SK-MEL-5 (cell line): ENCODE results near the gene ARHGAP42. TPM values are rescaled to one million over a fixed set of nuclear protein-coding genes. Genes with fewer than 3 reads are reported as not detected.

Source experiments
- DNase-seq: peaks from one replicate; pipeline ENCODE4 v3.0.0-alpha.2; 2016; ENCODE audit warnings: low read depth, low spot score
- in situ Hi-C: cut with HindIII; loops from 2 replicates; pipeline ENCODE4 v1.10.0; 2016; ENCODE audit warnings: low sequenced_read_pairs, high pct_unique_total_duplicates, low pct_unique_long_range_greater_than_20kb
- total RNA-seq: library from RNA; depleted of rRNA; stranded (reverse); fragments of >200 nt; shearing (Covaris generic); gene quantifications from 2 replicates; pipeline ENCODE4 v1.2.3, GENCODE V29; 2014

ARHGAP42 gene
- total RNA-seq, 1 experiment from 2014 or later, result 18.3 TPM

DNA sequence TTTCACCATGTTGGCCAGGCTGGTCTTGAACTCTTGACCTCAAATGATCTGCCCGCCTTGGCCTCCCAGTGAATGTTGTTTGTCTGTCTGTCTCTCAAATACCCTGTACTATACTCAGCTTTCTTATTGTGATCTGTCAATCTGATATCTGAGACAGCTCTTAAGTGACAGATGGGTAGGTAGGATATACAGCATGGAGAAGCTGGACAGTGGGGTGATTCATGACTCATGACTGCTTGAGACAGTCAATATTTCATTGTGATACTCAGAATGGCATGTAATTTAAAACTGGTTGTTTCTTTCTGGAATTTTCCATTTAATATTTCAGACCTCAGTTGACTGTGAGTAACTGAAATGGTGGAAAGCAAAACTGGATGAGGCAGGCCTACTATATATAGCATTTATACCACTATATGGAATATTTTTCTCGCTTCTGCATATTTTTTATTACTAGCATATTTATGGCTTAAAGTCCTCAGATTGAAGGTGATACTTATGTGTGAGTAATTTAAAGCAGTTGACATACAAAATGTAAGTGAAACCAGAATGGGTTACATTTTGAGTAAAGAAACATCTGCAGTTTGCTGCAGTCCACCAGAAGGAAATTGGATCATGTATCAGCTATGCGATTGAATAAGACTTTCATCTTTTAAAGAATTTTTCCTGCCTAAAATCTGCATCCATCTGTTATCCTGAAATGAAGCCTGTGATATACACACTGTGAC lies 22.3 kb downstream of the ARHGAP42 start:
- in situ Hi-C loops, result no loop called here

DNA sequence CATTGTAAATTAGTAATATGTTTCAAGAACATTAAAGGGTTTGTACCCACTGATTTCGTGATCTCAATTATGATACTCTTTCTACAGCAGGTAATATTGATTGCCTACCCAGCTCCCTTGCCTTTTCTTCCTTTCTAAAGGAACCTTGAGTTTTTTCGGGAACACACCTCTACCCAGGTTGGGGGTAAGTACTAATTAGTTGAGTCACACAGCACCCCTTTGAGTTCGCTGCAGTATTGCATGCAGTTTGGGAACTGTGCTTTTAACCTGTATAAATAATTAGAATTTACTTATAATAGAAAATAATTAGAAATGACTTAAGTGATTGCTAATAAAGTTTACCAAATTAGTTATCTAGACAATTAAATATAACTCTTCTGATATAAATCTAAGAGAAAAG lies 24.9 kb downstream of the ARHGAP42 start:
- in situ Hi-C loops, result no loop called here
- DNase-seq, result no peak

More for the DNA sequence above, 22.3 kb downstream of the ARHGAP42 start:
- peak; percentile 39 for DNase-seq

DNA sequence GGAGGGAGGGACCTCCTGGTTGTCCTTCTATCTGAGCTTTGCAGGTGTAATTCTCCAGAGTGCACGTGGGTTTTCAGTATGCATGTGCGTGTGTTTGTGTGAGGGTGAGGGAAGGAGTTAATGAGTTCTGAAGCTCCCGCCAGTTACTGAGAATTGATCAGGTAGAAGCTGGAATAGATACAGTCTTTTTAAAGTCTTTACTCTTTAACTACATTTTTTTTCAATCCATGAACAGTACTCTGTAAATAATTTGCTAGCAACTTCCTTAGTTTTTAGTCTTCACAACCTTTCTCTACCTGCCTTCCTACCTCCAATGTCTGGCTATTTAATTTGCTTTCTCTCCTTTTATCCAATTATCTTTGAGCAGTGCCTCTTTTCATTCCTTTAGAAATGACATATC lies 25.5 kb downstream of the ARHGAP42 start:
- in situ Hi-C loops, result no loop called here
- no peak for DNase-seq

DNA sequence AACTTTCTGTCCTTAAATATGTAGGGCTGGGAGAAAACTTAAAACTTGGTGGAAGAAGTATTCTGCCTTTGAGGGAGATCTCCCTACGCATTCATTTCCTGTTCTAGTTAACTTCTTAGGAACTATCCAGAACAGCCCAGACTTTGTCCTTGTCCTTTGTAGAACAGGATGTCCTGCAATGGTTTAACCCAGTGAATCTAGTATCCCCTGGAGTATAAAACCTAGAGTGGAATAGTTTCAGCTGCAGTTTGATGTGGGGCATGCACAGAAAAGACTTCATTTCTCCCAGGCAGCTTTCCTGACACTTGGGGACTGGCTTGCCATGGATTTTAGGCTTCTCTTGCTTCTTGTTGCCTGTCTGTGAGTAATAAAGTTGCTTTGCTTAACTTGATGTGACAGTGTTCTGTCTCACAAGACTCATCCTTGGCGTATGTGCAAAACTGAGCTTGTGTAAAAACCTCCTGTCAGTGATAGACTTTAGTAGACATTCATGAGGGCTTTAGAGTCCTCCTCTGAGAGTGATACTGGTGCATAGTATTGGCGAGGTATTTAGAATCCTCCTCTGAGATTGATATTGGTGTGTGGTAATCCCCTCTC lies 28.2 kb downstream of the ARHGAP42 start:
- in situ Hi-C loops, result no loop called here
- no peak for DNase-seq

DNA sequence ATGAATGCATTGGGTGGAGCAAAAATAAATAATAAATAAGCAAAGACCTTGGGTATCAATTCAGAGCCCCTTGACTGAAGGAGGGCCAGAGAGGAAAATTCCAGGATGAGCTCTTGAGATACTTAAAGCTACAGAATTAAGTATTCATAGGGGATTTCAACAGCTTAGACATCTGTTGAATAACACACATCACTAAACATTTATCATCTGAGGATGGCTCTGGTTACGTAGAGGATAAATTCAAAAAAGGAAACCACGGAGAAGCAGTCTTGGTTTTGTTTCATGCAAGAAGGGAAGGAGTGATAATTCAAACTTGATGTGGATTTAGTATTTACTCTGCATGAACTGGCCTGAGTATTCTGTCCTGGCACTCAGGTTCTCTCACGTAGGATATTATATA lies 29.8 kb downstream of the ARHGAP42 start:
- DNase-seq, result no peak
- in situ Hi-C loops, result no loop called here

DNA sequence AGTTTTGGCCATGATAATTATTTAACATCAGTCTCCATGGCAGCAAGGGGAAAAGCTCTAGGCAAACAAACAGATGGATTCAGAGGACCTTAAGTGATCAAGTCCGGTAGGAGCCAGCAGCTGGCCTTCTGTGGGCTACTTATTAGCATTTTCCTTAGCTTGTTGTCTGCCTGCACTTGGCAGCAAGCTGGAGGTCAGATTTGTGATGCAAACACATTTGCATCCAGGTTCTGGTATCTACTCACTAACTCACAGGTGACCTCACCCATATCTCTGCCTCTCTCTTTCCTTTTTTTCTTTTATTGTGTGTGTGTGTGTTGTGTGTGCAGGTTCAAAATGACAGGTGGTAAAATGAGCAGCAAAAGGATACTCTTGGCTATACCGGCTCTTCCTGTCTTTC lies 32.3 kb downstream of the ARHGAP42 start:
- DNase-seq, result no peak
- in situ Hi-C loops, result no loop called here

DNA sequence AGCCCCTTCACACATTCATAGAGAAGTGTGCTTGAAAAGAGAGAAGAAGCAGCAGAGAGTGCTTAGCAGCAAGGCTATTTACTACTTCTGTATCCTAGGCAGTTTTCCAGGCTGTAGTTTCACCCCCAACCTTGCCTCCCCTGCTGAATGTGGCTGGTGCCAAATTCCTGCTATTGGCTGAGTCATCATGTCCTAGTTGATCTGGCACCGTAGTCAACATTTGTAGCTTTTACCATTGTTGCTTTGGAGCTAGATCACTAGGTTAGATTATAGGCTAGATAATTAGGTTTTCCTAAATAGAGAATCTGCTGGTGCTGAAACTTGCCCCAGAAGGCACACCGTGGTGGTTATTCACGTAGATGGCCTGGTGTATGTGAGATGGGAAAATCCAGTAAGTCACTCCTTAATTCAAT lies 32.7 kb downstream of the ARHGAP42 start:
- in situ Hi-C loops, result no loop called here

DNA sequence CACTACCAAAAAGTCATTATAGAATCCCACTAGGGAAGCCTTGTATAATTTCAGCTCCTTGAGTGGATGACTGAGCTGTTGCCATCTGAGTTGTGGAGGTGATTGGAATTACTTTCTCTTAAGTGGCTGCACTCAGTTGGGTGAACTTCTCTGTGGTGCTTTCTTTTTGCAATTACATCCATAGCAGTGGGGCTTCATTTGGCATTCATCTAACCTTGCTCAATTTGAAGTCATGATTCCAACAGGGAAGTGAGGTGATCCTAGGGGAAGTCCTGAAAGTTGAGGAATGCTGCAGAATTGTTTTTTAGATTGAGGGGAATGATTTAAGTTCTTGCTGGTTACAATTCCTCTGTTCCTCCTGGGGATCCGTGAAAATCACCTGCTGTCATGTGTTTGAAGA lies 39.6 kb downstream of the ARHGAP42 start:
- in situ Hi-C loops, result no loop called here
- no peak for DNase-seq

More for the DNA sequence above, 32.7 kb downstream of the ARHGAP42 start:
- no peak for DNase-seq

DNA sequence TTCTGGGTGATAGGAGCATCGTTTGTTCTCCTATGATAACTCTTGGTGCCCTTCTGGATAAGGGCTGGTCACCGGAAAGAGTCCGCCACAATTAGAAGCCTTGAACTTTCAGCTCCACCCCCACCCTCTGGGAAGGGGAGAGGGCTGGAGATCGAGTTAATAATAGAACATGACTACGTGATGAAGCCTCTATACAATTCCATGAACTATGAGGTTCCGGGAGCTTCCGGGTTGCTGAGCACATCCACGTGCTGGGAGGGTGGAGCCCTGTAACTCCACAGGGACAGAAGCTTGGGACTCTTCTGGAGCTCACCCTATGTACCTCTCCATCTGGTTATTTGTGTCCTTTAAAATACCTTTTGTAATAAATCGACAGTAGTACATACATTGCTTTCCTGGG lies 40.3 kb downstream of the ARHGAP42 start:
- DNase-seq, result no peak

DNA sequence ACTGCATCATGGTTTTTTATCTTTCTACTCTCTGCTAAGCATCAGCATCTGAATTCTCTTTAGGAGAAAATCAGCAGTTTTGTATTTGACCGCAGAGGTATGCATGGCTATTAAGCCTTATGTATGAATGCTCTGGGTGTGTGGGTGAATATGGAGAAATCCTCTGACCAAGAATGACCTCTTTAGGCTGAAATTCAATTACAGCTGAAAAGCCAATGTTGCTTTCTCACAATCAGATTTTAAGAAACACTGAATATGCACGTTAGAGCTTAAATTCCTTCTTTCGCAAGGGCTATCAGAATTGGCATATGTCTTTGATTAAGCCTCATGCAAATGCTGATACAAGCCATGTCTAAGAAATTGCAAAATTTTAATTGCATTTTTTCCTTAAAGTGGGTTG lies 43.2 kb downstream of the ARHGAP42 start:
- in situ Hi-C loops, result no loop called here
- no peak for DNase-seq

More for the DNA sequence above, 40.3 kb downstream of the ARHGAP42 start:
- in situ Hi-C loops, result no loop called here

DNA sequence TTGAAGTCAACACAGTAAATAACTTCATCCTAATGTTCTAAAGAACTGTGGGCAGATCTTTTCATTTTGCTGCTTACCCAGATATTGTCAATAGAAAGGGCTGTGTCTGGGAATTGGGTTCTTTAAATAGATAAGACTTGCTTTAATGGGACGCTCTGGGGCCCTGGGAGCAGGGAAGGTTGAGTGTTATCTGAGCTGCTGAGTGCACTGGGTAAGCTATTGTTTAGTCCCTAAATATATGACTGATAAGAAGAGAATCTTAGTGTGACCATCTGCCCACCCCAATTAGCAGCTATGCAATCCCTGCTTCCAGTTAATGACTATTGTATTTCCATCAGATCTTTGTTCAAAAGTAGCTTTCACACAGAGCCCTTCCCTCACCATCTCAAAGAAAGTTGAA lies 44.4 kb downstream of the ARHGAP42 start:
- DNase-seq, result no peak
- in situ Hi-C loops, result no loop called here

DNA sequence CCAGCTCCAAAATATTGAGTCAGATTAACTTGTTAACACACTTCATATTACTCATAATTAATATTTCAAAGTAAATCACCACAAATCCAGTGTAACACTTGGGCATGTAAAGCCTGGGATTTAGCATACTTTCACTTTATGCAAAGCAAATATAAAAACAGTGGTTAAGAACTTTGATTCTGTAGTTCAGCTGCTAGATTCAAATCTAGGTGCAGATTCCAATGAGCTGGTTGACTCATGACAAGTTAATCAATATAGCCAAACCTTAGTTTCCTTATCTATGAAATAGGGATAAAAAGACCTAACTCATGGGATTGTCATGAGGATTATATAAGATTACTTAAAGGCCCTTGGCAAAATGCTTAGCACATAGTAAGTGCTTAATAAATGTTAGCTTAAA lies 45.9 kb downstream of the ARHGAP42 start:
- in situ Hi-C loops, result no loop called here
- no peak for DNase-seq

DNA sequence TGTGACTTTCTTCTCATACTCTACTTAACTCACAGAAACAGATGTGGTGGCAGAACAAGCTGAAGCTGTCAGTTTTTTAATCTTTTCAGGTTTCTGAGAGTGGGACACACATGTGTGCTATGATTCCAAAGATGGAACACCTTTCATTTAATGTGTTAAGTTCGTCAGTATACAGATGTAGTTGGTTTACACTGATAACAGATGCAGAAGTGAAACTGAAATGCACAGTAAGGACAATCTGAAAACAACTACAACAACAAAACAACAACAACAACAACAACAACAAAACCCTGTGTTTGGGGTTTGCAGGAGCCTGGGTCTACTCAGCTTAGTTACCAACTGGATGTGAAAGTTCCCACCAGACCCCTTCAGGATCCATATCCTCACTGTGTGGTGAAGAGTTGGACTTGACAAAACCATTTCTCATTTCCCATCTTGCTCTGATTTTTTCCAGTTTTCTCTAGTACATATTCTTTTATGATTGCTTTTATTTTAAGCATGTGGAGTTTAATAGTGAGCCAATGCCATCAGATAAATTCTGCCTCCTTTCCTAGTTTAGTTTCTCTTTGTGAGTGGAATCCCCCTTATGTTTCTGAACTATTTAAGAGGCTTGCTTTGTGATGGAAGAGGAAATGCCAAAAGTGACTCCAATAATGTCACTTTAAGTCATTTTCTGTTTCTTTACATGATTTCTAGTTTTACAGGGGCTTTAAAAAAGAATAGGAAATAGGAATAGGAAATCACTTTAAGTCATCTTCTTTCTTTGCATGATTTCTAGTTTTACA lies 47.8 kb downstream of the ARHGAP42 start:
- in situ Hi-C loops, result no loop called here
- no peak for DNase-seq

DNA sequence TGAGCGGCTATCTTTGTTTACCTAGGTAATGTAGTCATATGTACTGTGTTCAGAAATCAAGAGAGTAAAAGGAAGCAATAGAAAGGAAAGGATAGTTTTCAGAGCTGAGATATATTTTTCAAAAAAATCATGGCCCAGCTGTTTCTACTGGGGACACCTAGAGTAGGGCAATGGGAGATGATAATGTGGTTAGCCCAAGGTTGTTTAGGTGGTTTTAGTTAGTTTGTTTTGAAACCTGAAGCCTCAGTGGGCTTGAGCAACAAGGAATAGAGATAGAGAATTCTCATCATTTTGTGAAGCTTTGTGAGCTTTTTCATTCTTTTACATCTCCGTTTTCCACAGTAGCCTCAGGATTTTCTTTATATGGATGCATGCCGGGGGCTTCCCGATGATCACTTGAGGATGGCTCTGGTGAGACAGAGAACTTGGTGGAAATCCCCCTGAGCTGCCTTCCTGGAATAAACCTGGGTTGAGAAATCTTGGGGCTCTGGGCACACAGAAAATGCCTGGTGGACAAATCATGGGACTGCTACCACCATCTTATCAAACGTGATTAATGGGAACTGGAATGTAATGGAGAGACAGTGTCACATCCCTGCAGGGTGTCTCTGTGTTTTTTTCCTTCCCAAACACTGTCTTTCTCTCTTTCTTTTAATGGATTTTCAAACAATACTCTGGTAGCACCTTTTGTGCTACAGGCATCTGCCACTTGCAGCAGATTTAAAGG lies 49.0 kb downstream of the ARHGAP42 start:
- in situ Hi-C loops, result no loop called here
- DNase-seq, result no peak

DNA sequence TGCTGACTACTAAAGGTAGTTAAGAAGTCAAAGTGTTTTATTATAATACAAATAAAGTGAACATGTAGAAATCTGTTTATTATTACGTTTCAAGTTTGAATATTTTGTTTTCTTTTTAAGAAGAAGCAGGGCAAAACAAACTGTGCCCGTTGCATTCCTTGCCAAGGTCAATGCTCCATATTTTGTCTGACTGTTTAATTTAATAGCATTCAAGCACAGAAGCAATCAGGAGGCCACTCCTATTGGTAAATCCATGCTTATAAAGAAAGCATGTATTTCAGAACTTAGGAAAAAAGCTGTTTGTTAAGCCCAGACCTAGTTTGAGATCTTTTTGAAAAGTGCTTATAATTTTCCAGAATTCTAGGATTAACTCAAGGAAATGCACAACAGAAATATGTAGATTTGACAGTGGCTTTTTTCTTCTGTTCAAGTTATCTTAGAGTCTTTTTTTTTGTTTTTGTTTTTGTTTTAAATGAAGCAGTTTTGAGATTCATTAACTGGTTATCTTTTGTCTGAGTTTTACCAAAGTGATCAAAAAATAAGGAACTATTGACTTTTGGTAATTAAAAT lies 51.7 kb downstream of the ARHGAP42 start:
- DNase-seq, result no peak
- in situ Hi-C loops, result no loop called here

DNA sequence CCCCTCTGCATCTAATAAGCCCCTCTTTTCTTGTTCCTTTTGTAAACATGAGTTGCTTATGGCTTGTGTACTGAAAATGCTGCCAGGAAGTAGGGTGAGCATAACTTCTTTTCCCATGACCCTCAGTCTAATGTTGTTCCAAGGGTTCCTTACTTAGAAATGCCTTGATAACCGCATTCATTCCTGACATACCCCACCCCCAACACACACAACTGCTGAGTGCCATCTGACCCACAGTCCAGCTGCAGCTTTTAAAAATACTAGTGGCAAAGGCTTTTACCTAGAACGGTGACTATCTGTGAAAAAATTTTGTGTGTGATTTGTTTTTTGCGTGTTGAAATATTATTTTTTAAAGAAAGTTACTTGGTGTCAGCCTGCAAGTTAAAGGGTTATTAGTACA lies 52.6 kb downstream of the ARHGAP42 start:
- peak; percentile 87 for DNase-seq
- in situ Hi-C loops, result no loop called here

DNA sequence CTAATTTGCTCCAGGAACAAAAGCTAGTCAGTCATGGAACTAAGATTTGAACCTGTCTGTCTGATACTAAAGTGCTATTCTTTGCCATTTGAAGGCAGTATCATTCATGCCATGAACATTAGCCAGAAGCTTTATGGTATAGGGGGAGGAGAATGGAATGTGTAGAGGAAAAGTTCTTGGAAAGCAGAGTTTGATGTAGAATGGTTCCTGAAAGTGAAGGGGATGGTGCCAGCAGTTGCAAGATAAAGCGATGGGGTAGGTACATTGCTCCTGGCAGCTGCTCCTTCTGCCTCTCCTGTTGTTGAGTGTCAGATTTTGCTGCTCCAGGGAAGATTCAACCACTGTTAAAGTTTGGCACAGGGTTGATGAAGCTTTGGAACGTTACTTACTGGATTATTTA lies 53.4 kb downstream of the ARHGAP42 start:
- no peak for DNase-seq
- in situ Hi-C loops, result no loop called here
